Astrocyte (in vitro differentiated cells and primary cell): ENCODE results near the gene FLG2. TPM values are rescaled to one million over a fixed set of nuclear protein-coding genes. Genes with fewer than 3 reads are reported as not detected.

Source experiments
- DNase-seq: peaks from one replicate; pipeline ENCODE4 v3.0.0-alpha.2; 2010; ENCODE audit warnings: low read depth
- FAIRE-seq: peaks from 2 replicates; lab custom pipeline; 2011; peaks lifted over from hg19 to GRCh38; lab: Jason Lieb, UNC
- H2AFZ ChIP-seq: 2 replicates; pipeline ENCODE4 v1.6.0; 2012; ENCODE audit warnings: low read depth, low read length, inconsistent platforms
- H3K27ac ChIP-seq: 2 replicates; pipeline ENCODE4 v1.5.1; 2011; ENCODE audit warnings: low read depth, low read length, inconsistent platforms
- H3K27me3 ChIP-seq: 2 replicates; pipeline ENCODE4 v1.6.0; 2011; ENCODE audit warnings: low read length, inconsistent platforms; ENCODE audit not compliant: insufficient read depth
- H3K36me3 ChIP-seq: 2 replicates; pipeline ENCODE4 v1.5.1; 2011; ENCODE audit warnings: low read length, inconsistent platforms; ENCODE audit not compliant: insufficient read depth
- H3K4me1 ChIP-seq: 2 replicates; pipeline ENCODE4 v1.5.1; 2011; ENCODE audit warnings: low read length, inconsistent platforms; ENCODE audit not compliant: insufficient read depth
- H3K4me2 ChIP-seq: 2 replicates; pipeline ENCODE4 v1.6.0; 2012; ENCODE audit warnings: low read length, inconsistent platforms
- H3K4me3 ChIP-seq: 2 replicates; pipeline ENCODE4 v1.5.1; 2011; ENCODE audit warnings: low read depth, mild to moderate bottlenecking, low read length, inconsistent platforms; ENCODE audit not compliant: insufficient read depth
- H3K79me2 ChIP-seq: 2 replicates; pipeline ENCODE4 v1.6.0; 2012; ENCODE audit warnings: mild to moderate bottlenecking, low read length, inconsistent platforms; ENCODE audit not compliant: insufficient read depth
- H3K9ac ChIP-seq: 2 replicates; pipeline ENCODE4 v1.6.0; 2012; ENCODE audit warnings: mild to moderate bottlenecking, low read length, inconsistent platforms
- H3K9me3 ChIP-seq: 2 replicates; pipeline ENCODE4 v1.5.1; 2012; ENCODE audit warnings: low read depth, mild to moderate bottlenecking, low read length, inconsistent platforms; ENCODE audit not compliant: insufficient read depth
- H4K20me1 ChIP-seq: 2 replicates; pipeline ENCODE4 v1.6.0; 2012; ENCODE audit warnings: low read length, inconsistent platforms; ENCODE audit not compliant: insufficient read depth
- H3K27ac Mint-ChIP-seq: one replicate; pipeline ENCODE4 v1.8.0; 2021; ENCODE audit warnings: mild to moderate bottlenecking, mixed read lengths; ENCODE audit not compliant: unreplicated experiment
- H3K27me3 Mint-ChIP-seq: one replicate; pipeline ENCODE4 v1.8.0; 2021; ENCODE audit warnings: low read depth, mixed read lengths; ENCODE audit not compliant: unreplicated experiment
- H3K36me3 Mint-ChIP-seq: one replicate; pipeline ENCODE4 v1.8.0; 2021; ENCODE audit warnings: low read depth, mixed read lengths; ENCODE audit not compliant: unreplicated experiment
- H3K4me1 Mint-ChIP-seq: one replicate; pipeline ENCODE4 v1.8.0; 2021; ENCODE audit warnings: low read depth, mixed read lengths; ENCODE audit not compliant: unreplicated experiment
- H3K4me3 Mint-ChIP-seq: one replicate; pipeline ENCODE4 v1.8.0; 2021; ENCODE audit warnings: mild to moderate bottlenecking, moderate library complexity, mixed read lengths; ENCODE audit not compliant: unreplicated experiment
- H3K9me3 Mint-ChIP-seq: one replicate; pipeline ENCODE4 v1.8.0; 2021; ENCODE audit warnings: mild to moderate bottlenecking, mixed read lengths; ENCODE audit not compliant: unreplicated experiment
- EZH2 ChIP-seq: IDR thresholded peaks from 2 replicates; pipeline ENCODE4 v1.6.1; 2012; ENCODE audit warnings: mild to moderate bottlenecking, low read length, inconsistent platforms; ENCODE audit not compliant: insufficient read depth
- total RNA-seq: library from RNA; stranded (reverse); gene quantifications from 2 replicates; pipeline ENCODE4 v1.2.1, GENCODE V29; 2021
- TF ChIP-seq, protein P1 (sequence below): IDR thresholded peaks from 2 replicates; pipeline ENCODE4 v1.5.1; 2011; ENCODE audit warnings: low read depth, mild to moderate bottlenecking, inconsistent platforms, low read length, moderate library complexity; ENCODE audit not compliant: insufficient read depth

FLG2 gene
- total RNA-seq, 1 donor from 2014 or later: not detected

DNA sequence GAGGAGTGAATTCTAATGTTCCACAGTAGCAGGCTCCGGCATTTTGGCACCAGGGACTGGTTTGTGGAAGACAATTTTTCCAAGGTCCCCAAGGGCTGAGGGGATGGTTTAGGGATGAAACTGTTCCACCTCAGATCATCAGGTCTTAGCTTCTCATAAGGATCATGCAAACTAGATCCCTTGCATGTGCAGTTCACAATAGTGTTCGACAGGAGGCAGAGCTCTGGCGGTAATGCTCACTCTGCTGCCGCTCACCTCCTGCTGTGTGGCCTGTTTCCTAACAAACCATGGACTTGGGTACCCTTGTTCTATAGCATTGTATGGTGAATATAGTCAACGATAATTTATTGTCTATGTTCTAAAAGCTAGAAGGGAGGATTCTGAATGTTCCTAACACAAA, 37.7 kb upstream of the FLG2 start:
- H4K20me1 ChIP-seq: no peaks in the 10 kb centered on the region
- H3K36me3 ChIP-seq: no peaks in the 10 kb centered on the region
- no peak overlapping the region for H3K4me3 Mint-ChIP-seq
- no peaks in the 10 kb centered on the region for H3K4me1 ChIP-seq
- no peak overlapping the region for H3K27ac Mint-ChIP-seq
- TF ChIP-seq EZH2: no peak
- TF ChIP-seq, protein P1, sequence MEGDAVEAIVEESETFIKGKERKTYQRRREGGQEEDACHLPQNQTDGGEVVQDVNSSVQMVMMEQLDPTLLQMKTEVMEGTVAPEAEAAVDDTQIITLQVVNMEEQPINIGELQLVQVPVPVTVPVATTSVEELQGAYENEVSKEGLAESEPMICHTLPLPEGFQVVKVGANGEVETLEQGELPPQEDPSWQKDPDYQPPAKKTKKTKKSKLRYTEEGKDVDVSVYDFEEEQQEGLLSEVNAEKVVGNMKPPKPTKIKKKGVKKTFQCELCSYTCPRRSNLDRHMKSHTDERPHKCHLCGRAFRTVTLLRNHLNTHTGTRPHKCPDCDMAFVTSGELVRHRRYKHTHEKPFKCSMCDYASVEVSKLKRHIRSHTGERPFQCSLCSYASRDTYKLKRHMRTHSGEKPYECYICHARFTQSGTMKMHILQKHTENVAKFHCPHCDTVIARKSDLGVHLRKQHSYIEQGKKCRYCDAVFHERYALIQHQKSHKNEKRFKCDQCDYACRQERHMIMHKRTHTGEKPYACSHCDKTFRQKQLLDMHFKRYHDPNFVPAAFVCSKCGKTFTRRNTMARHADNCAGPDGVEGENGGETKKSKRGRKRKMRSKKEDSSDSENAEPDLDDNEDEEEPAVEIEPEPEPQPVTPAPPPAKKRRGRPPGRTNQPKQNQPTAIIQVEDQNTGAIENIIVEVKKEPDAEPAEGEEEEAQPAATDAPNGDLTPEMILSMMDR: no peak
- no peak for DNase-seq
- FAIRE-seq: no peak
- no peaks in the 10 kb centered on the region for H3K79me2 ChIP-seq
- no peaks in the 10 kb centered on the region for H3K9me3 ChIP-seq
- H3K9me3 Mint-ChIP-seq: no peaks in the 10 kb centered on the region
- no peaks in the 10 kb centered on the region for H3K27me3 ChIP-seq
- no peak overlapping the region for H2AFZ ChIP-seq
- H3K4me2 ChIP-seq: no peak overlapping the region
- H3K36me3 Mint-ChIP-seq: no peaks in the 10 kb centered on the region
- no peak overlapping the region for H3K9ac ChIP-seq
- peaks cover 3% of the 10 kb centered on the region for H3K4me1 Mint-ChIP-seq
- no peak overlapping the region for H3K4me3 ChIP-seq
- H3K27ac ChIP-seq: no peak overlapping the region
- peaks cover 19% of the 10 kb centered on the region for H3K27me3 Mint-ChIP-seq

- Histone ChIP-seq H3K9ac (no peak overlapping the region), H3K4me3 (no peak overlapping the region), H3K4me1 (no peaks in the 10 kb centered on the region), H2AFZ (no peak overlapping the region), H3K79me2 (no peaks in the 10 kb centered on the region), H4K20me1 (no peaks in the 10 kb centered on the region), H3K27ac (no peak overlapping the region), H3K9me3 (no peaks in the 10 kb centered on the region), H3K4me2 (no peak overlapping the region), H3K36me3 (no peaks in the 10 kb centered on the region), H3K27me3 (no peaks in the 10 kb centered on the region)
- Mint-ChIP-seq H3K36me3 (no peaks in the 10 kb centered on the region), H3K4me3 (no peak overlapping the region), H3K4me1 (no peaks in the 10 kb centered on the region), H3K27ac (no peak overlapping the region), H3K27me3 (peaks cover 31% of the 10 kb centered on the region), H3K9me3 (no peaks in the 10 kb centered on the region)
- no peak for FAIRE-seq
- no peak for DNase-seq
- TF ChIP-seq, protein P1: no peak
- no peak for TF ChIP-seq EZH2
These were observed 34.3 kb upstream of the FLG2 start for GRCh38 chr1:152394151-152394550.

- no peak overlapping the region for H3K27ac ChIP-seq
- Mint-ChIP-seq H3K27ac (no peak overlapping the region), H3K36me3 (no peaks in the 10 kb centered on the region), H3K27me3 (peaks cover 41% of the 10 kb centered on the region), H3K4me3 (no peak overlapping the region), H3K9me3 (no peaks in the 10 kb centered on the region), H3K4me1 (no peaks in the 10 kb centered on the region)
- no peaks in the 10 kb centered on the region for H4K20me1 ChIP-seq
- no peak overlapping the region for H2AFZ ChIP-seq
- no peak overlapping the region for H3K9ac ChIP-seq
- no peak overlapping the region for H3K4me3 ChIP-seq
- no peaks in the 10 kb centered on the region for H3K9me3 ChIP-seq
- FAIRE-seq (no peak), DNase-seq (no peak)
- H3K27me3 ChIP-seq: no peaks in the 10 kb centered on the region
- TF ChIP-seq, protein P1: no peak
- TF ChIP-seq EZH2: no peak
- no peaks in the 10 kb centered on the region for H3K36me3 ChIP-seq
- no peaks in the 10 kb centered on the region for H3K4me1 ChIP-seq
- H3K4me2 ChIP-seq: no peak overlapping the region
- no peaks in the 10 kb centered on the region for H3K79me2 ChIP-seq
These were observed 33.1 kb upstream of the FLG2 start for GRCh38 chr1:152392909-152393308.
